SK-N-SH treated with all-trans-retinoic acid at 6 μM for 48 hours (cell line): ENCODE results near the gene FOXN4.

Source experiments
- ATAC-seq: fragments of 200-7000 bp; cut with Tn5 transposase; 3 replicates; pipeline ENCODE4 v1.9.1; 2020; ENCODE audit warnings: mild to moderate bottlenecking, moderate library complexity
- ARNTL ChIP-seq: fragments of 450-650 bp; formaldehyde crosslinking; IDR thresholded peaks from 2 replicates; pipeline ENCODE4 v1.5.0; 2020; ENCODE audit warnings: low read depth, mild to moderate bottlenecking, moderate library complexity, borderline replicate concordance
- BACH2 ChIP-seq: fragments of 250-450 bp; sonication (Bioruptor Pico); IDR thresholded peaks from 2 replicates; pipeline ENCODE4 v1.9.0; 2021; ENCODE audit warnings: mild to moderate bottlenecking, borderline replicate concordance
- ESRRG ChIP-seq: fragments of 250-450 bp; sonication (Bioruptor Pico); IDR thresholded peaks from 2 replicates; pipeline ENCODE4 v1.6.1; 2021; ENCODE audit warnings: mild to moderate bottlenecking
- GLIS3 ChIP-seq: fragments of 250-450 bp; sonication (Bioruptor Pico); IDR thresholded peaks from 2 replicates; pipeline ENCODE4 v1.5.0; 2020; ENCODE audit warnings: mild to moderate bottlenecking, moderate library complexity
- POU6F1 ChIP-seq: fragments of 250-450 bp; sonication (Bioruptor Pico); IDR thresholded peaks from 2 replicates; pipeline ENCODE4 v1.8.0; 2021; ENCODE audit warnings: low read depth, mild to moderate bottlenecking, moderate library complexity, borderline replicate concordance
- PPARA ChIP-seq: fragments of 250-450 bp; sonication (Bioruptor Pico); IDR thresholded peaks from 2 replicates; pipeline ENCODE4 v1.5.0; 2020; ENCODE audit warnings: mild to moderate bottlenecking, borderline replicate concordance
- RARB ChIP-seq: fragments of 250-450 bp; sonication (Bioruptor Pico); IDR thresholded peaks from 2 replicates; pipeline ENCODE4 v1.8.0; 2021; ENCODE audit warnings: mild to moderate bottlenecking, moderate library complexity
- SNAI2 ChIP-seq: fragments of 250-450 bp; sonication (Bioruptor Pico); IDR thresholded peaks from 2 replicates; pipeline ENCODE4 v1.5.0; 2020; ENCODE audit warnings: mild to moderate bottlenecking, moderate library complexity
- TCF4 ChIP-seq: fragments of 250-450 bp; sonication (Bioruptor Pico); IDR thresholded peaks from 2 replicates; pipeline ENCODE4 v1.8.0; 2021; ENCODE audit warnings: mild to moderate bottlenecking, moderate library complexity, borderline replicate concordance
- TOX ChIP-seq: fragments of 250-450 bp; sonication (Bioruptor Pico); IDR thresholded peaks from 2 replicates; pipeline ENCODE4 v1.8.0; 2021; ENCODE audit warnings: mild to moderate bottlenecking, moderate library complexity, borderline replicate concordance
- TSHZ2 ChIP-seq: fragments of 250-450 bp; sonication (Bioruptor Pico); IDR thresholded peaks from 2 replicates; pipeline ENCODE4 v1.5.0; 2020; ENCODE audit warnings: mild to moderate bottlenecking, moderate library complexity
- ZC3H10 ChIP-seq: fragments of 250-450 bp; sonication (Bioruptor Pico); IDR thresholded peaks from 2 replicates; pipeline ENCODE4 v1.5.1; 2021; ENCODE audit warnings: mild to moderate bottlenecking, moderate library complexity
- ZFP3 ChIP-seq: fragments of 250-450 bp; sonication (Bioruptor Pico); IDR thresholded peaks from 2 replicates; pipeline ENCODE4 v1.5.0; 2020; ENCODE audit warnings: mild to moderate bottlenecking, moderate library complexity
- ZFP30 ChIP-seq: fragments of 450-650 bp; formaldehyde crosslinking; IDR thresholded peaks from 2 replicates; pipeline ENCODE4 v1.5.0; 2022; ENCODE audit warnings: mild to moderate bottlenecking, moderate library complexity
- ZNF565 ChIP-seq: fragments of 450-650 bp; formaldehyde crosslinking; conservative IDR thresholded peaks from 2 replicates; pipeline ENCODE4 v1.5.0; 2020; ENCODE audit warnings: low read depth, mild to moderate bottlenecking, moderate library complexity
- ZNF70 ChIP-seq: fragments of 450-650 bp; formaldehyde crosslinking; IDR thresholded peaks from 2 replicates; pipeline ENCODE4 v1.5.0; 2020; ENCODE audit warnings: mild to moderate bottlenecking, moderate library complexity
- TF ChIP-seq, protein P1 (sequence below): fragments of 250-450 bp; sonication (Bioruptor Pico); IDR thresholded peaks from 2 replicates; pipeline ENCODE4 v1.5.1; 2021; ENCODE audit warnings: mild to moderate bottlenecking, moderate library complexity
- TF ChIP-seq, protein P2 (sequence below): fragments of 250-450 bp; sonication (Bioruptor Pico); IDR thresholded peaks from 2 replicates; pipeline ENCODE4 v1.8.0; 2020; ENCODE audit warnings: mild to moderate bottlenecking, moderate library complexity, borderline replicate concordance
- TF ChIP-seq, protein P3 (sequence below): fragments of 250-450 bp; sonication (Bioruptor Pico); IDR thresholded peaks from 2 replicates; pipeline ENCODE4 v1.5.1; 2020; ENCODE audit warnings: low read depth, mild to moderate bottlenecking, moderate library complexity

FOXN4 gene

GRCh38 chr12:109287811-109288469 lies 21.1 kb downstream of the FOXN4 start:
- TF ChIP-seq, protein P1, sequence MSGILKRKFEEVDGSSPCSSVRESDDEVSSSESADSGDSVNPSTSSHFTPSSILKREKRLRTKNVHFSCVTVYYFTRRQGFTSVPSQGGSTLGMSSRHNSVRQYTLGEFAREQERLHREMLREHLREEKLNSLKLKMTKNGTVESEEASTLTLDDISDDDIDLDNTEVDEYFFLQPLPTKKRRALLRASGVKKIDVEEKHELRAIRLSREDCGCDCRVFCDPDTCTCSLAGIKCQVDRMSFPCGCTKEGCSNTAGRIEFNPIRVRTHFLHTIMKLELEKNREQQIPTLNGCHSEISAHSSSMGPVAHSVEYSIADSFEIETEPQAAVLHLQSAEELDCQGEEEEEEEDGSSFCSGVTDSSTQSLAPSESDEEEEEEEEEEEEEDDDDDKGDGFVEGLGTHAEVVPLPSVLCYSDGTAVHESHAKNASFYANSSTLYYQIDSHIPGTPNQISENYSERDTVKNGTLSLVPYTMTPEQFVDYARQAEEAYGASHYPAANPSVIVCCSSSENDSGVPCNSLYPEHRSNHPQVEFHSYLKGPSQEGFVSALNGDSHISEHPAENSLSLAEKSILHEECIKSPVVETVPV (CRISPR knock-in tag) = no peak
- TF ChIP-seq POU6F1 (CRISPR knock-in tag) = no peak
- TF ChIP-seq ARNTL (CRISPR knock-in tag) = no peak
- no peak for TF ChIP-seq TCF4 (CRISPR knock-in tag)
- TF ChIP-seq SNAI2 (CRISPR knock-in tag) = no peak
- no peak for TF ChIP-seq ZNF70 (CRISPR knock-in tag)
- TF ChIP-seq, protein P2, sequence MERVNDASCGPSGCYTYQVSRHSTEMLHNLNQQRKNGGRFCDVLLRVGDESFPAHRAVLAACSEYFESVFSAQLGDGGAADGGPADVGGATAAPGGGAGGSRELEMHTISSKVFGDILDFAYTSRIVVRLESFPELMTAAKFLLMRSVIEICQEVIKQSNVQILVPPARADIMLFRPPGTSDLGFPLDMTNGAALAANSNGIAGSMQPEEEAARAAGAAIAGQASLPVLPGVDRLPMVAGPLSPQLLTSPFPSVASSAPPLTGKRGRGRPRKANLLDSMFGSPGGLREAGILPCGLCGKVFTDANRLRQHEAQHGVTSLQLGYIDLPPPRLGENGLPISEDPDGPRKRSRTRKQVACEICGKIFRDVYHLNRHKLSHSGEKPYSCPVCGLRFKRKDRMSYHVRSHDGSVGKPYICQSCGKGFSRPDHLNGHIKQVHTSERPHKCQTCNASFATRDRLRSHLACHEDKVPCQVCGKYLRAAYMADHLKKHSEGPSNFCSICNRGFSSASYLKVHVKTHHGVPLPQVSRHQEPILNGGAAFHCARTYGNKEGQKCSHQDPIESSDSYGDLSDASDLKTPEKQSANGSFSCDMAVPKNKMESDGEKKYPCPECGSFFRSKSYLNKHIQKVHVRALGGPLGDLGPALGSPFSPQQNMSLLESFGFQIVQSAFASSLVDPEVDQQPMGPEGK (CRISPR knock-in tag) = no peak
- TF ChIP-seq TOX (CRISPR knock-in tag) = no peak
- no peak for TF ChIP-seq ZNF565 (CRISPR knock-in tag)
- TF ChIP-seq, all 23 proteins: peak for 0
- ATAC-seq = no peak

DNA sequence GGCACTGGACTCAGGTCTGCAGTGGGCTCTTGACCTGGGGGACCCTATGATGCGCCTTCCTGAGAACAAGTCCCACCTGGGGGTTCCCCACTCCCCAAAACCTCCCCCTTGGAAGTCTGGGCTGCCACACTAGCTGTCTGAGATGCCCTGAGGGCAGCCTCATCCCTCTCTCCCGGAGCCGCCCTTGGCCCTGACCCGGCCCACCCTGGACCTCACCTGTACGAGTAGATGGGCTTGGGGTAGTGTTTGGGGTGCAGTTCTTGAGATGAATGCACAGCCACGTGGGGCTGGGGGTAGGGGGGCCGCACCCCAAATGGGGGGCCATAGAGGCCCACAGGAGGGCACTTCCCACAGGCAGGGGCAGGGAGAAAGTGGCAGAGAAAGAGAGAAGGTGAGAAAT lies 21.9 kb downstream of the FOXN4 start:
- ATAC-seq = no peak

DNA sequence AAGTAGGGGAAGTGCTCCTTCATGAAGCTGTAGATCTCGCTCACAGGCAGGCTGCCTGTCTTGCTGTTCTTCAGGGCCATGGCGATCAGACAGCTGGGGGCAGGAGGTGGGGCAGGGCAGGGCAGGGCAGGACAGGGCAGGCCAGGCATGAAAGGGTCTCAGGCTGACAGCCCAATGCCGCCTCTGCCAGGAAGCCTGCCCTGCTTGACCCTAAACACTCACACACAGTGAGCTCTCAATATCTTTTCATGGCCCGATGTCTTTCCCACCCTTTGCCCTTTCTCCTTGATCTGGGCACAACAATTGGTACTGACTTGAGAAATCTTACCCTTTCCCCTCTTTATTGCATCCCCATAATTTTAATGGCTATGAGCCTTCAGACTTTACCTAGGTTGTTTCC lies 22.4 kb downstream of the FOXN4 start:
- TF ChIP-seq ESRRG (no peak), ZFP3 (CRISPR knock-in tag) (no peak), GLIS3 (no peak), ARNTL (CRISPR knock-in tag) (no peak), ZFP30 (CRISPR knock-in tag) (no peak), TCF4 (CRISPR knock-in tag) (no peak), TOX (CRISPR knock-in tag) (no peak), TSHZ2 (CRISPR knock-in tag) (no peak), ZC3H10 (no peak), PPARA (CRISPR knock-in tag) (no peak), RARB (CRISPR knock-in tag) (no peak)
- TF ChIP-seq, protein P3, sequence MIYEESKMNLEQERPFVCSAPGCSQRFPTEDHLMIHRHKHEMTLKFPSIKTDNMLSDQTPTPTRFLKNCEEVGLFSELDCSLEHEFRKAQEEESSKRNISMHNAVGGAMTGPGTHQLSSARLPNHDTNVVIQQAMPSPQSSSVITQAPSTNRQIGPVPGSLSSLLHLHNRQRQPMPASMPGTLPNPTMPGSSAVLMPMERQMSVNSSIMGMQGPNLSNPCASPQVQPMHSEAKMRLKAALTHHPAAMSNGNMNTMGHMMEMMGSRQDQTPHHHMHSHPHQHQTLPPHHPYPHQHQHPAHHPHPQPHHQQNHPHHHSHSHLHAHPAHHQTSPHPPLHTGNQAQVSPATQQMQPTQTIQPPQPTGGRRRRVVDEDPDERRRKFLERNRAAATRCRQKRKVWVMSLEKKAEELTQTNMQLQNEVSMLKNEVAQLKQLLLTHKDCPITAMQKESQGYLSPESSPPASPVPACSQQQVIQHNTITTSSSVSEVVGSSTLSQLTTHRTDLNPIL (CRISPR knock-in tag) = no peak
- TF ChIP-seq, protein P2 (CRISPR knock-in tag) = no peak
- TF ChIP-seq, all 23 proteins: peak for 0
- ATAC-seq = no peak

More for the DNA sequence above, 21.9 kb downstream of the FOXN4 start:
- TF ChIP-seq RARB (CRISPR knock-in tag) (no peak), BACH2 (CRISPR knock-in tag) (no peak)
